NCI-H82 (cell line): ENCODE results near the gene SLC25A17.
"Not testable (repeated sequence)": the region's sequence is repeated elsewhere in the genome, so short reads cannot be mapped to it uniquely, and the experiment has no call there.

Source experiments
- DNase-seq: peaks from one replicate; lab custom pipeline; 2025; lab: John Stamatoyannopoulos, UW

Gene SLC25A17, protein sequence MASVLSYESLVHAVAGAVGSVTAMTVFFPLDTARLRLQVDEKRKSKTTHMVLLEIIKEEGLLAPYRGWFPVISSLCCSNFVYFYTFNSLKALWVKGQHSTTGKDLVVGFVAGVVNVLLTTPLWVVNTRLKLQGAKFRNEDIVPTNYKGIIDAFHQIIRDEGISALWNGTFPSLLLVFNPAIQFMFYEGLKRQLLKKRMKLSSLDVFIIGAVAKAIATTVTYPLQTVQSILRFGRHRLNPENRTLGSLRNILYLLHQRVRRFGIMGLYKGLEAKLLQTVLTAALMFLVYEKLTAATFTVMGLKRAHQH

DNA sequence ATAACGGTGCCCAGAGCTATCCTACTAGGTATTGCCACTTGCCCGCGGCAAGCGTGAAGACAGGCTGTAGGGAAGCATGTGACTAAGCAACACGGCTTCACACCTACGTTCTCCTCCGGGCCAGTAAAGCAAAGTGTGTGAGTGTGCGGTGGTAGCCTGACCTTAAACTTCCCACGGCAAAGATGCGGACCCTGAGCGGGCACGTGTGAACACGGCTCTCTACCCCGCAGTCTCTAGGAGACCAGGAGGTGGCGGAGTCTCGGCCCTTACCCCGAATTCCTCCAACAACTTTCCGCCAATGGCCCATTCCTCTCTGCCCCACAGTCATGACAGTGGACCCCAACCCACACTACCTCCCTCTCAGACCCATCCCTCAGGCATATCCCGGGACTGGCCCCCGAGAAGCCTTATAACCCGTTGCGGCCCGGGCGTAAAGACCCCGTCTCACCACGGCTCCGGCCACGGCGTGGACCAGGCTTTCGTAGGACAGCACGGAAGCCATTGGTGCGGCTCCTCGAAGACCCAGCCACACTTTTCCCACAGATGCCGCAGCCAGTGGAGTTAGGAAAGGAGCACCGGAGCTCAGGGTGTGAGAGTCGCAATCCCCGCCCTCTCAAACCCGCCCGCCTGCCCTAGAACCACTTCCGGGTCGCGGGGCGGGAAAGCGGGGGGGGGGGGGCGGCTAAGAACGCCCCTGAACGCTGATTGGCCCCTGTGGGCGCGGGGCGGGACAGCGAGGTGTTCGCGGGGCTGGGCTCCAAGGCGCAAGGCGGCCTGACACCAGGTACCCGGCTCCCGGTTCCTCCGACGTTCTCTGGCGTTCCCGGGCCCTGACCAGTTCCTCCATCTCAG is at the start of gene SLC25A17:
TSS of gene SLC25A17 (minus strand) at position 600 of the 852 bp plus-strand sequence. CDS start at position 502, 98 bp downstream.
- peak; percentile 94 for DNase-seq

DNA sequence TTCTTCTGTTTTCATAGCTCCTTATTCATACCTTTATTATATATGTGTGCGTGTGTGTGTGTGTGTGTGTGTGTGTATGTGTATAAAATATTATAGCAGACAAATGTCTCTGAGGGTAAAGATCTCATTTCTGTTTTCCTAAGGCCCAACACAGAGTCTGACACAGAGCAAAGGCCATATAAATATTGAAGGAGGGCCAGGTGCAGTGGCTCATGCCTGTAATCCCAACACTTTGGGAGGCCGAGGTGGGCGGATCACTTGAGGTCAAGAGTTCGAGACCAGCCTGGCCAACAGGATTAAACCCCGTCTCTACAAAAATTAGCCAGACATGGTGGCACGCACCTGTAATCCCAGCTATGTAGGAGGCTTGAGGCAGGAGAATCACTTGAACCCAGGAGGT is 49.2 kb upstream of the SLC25A17 start:
- not testable (repeated sequence) for DNase-seq

DNA sequence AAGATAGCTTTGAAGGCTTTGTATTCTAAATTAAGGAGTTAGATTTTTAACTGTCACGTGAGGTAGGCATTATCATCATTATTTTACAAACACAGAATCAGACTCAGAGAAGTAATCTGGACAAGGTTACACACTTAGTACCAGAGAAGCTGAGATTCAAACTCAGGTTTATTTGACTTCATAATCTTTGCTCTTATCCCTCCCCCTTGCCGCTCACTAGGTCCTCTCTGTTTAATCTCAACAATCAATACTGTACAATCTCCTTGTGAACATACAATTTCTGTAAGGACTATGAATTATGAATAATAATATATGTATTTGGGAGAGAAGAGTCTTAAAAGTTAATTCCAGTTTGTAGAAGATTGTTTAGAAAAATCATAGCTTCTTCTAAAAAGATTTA is 48.0 kb upstream of the SLC25A17 start:
- DNase-seq: no peak

DNA sequence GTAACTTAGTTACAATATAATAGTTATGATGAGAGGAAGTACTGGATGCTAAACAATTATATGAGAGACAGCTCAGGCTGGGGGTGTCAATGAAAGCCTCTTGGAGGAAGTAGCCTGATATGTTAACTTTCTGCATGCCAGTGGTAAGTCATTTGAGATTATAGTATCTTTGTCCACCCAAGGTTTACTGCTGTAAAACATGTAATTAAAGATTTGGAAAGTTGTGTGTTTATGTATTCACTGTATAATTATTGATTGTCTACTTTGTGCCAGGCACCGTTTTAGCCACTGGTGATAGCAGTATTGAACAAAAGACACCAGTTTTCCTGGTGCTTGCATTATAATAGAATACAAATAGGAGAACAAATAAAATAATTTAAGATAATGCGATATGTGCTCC is 43.4 kb upstream of the SLC25A17 start:
- DNase-seq: no peak

DNA sequence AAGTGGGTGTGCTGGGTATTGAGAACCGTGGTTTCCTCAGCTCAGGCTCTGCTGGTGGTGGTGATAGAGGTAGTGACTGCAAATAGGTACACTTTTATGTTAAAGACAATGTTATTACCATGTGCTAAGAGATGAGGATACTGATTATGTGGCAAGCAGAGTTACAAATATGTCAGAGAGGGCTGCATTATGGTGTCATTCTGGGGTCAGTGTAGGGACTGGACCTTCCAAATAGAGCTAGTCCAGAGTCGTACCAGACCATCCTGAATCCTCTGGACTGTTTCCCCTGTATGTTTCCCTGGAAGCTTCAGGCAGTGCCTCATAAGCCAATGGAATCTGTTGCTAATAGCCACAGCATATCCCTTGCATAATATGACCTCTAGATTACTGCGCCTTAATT is 42.9 kb upstream of the SLC25A17 start, which contains the start of gene DNAJB7:
TSS of gene DNAJB7 (minus strand) at position 101 of the 400 bp plus-strand sequence. CDS start 119 bp downstream, outside the sequence.
- no peak for DNase-seq

DNA sequence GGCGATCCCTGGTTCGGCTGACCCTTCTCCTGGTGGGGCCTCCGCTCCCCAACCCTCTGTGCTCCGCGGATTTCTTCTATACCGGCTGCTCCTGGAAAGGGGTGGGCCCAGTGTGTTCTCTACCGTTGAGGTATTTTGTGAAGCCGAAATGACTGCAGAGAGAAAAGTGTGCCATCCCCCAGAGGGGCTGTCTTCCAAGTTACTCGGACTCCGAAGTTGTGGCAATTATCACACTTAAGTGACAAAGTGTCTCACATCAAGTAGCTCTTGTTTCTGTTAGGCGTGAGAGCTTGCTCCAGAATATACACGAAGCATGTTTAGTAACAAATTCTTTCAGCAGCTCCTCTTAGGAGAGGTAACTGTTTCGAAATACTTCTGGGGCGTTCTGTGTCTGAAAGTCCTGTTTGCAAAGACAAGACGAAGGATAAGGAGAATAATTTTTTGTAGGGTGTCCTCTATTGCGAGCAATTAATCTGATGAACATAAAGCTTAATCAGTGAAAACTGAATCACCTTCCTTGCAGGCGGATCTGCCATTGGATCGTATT is 38.2 kb upstream of the SLC25A17 start:
- DNase-seq: no peak

DNA sequence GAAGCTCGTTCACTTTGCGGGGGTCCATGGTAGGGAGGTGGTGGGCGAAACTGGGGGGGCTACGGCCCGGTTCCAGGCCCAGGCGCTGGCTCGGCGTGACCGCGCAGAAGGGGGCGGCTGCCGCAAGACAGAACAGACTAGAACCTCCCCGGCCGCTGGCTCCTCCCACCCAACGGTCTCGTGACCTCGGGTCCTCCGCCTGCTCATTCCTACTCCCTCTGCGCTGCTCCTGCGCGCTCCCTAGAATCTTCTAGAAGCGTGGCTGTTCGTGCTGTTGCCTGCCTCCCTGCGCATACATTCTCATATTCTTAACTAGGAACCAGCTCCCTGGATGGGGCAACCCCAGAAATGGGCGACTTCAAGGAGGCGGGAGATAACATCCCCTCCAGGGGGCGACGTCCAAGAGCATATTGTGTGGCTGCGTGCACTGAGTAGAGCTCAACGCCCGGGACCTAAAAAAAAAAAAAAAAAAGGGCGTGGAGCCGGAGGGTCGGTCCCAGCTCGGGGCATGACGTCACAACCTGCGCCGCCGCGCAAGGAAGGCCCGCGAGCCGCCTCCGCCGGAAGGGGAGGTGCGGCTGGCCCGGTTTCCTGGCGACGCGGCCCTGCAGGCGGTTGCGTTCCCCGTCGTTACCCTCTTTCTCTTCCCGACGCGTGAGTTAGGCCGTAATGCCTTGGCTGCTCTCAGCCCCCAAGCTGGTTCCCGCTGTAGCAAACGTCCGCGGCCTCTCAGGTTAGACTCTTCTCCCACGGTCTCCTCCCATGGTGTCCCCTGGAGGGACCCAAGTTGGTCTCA is 37.6 kb upstream of the SLC25A17 start, which contains the start of the genes ST13 and XPNPEP3:
TSS of gene ST13 (minus strand) at position 127 of the 796 bp plus-strand sequence. CDS start at position 28, 99 bp downstream.
TSS of gene XPNPEP3 (plus strand) at position 636 of the 796 bp plus-strand sequence. CDS start at position 670, 34 bp downstream.
- DNase-seq: peak; percentile 97

DNA sequence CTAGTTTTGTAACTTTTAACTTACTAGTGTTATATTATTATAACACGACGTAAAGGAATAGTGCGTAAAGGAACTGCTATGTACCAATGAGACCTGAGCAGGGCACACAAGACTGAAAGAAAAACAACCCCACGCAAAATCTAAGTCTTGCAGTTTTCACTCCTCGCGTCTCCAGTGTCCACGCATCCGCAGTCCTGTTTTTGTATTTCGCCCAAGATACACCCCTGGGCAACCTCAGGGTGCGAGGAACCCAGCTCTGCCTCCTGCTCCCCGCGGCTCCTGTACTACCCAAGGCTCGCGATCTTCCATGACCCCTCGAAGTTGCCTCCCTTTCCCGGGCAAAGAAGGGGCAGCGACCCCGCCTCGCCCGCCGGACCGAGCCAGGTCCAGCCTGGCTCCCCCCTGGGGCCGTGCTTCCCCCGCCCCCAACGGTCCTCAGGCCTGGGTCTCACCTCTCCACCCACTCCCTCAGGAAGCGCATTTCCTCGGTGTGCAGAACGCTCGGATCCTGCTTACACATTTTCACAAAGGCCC is 36.9 kb upstream of the SLC25A17 start:
- DNase-seq: peak; percentile 60

DNA sequence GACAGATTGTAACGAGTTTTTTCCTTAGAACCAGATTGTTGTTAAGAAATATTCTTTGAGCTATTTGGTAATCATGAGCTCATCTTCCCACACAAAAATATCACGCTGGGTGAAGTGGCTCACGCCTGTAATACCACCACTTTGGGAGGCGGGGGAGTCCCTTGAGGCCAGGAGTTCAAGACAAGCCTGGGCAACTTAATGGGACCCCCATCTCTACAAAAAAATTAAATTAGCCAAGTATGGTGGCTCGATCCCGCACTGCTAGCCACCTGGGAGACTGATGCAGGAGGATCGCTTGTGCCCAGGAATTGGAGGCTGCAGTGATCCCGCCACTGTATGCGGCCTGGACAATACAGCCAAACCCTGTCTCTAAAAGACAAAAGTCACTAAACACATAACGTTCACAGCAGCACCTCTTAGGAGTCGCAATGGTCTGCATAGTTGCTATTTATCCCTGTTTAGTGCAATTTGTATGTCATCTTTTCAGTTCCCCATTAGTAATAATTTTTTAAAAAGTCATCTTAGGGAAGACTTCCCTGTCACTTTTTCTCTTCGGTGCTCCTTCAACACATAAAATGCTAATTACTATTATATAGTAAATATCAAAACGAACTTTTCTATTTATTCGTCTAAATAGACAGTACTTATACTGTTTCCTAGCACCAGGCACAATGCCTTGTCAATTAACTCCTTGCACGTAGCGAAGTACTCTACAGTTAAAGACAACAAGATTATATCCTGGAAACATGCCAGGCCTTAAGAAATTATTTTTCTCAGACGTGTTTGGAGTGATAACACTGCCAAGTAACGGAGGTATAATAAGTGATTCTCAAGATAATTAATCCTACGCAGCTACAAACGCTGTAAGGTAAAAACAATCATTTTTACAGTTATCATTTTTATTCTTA is 36.2 kb upstream of the SLC25A17 start:
- peak; percentile 68 for DNase-seq

DNA sequence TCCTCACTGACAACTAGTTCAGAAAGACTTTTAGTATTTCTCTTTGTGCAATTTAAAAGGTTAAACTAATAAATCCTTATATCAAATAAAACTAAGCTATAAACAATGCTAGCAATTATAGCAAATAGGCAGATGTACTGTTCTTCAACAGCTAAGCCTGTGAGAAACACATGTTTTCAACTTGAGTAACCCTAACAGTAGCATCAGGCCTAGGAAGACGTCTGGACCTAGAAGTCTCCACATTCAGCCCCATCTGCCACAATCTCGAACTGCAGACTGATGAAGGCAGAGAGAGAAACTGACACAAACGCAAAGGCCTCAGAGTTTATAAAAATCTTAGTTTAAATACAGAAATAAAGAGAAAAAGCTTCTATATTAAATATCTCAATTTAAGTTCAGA is 34.8 kb upstream of the SLC25A17 start:
- DNase-seq: peak; percentile 48

DNA sequence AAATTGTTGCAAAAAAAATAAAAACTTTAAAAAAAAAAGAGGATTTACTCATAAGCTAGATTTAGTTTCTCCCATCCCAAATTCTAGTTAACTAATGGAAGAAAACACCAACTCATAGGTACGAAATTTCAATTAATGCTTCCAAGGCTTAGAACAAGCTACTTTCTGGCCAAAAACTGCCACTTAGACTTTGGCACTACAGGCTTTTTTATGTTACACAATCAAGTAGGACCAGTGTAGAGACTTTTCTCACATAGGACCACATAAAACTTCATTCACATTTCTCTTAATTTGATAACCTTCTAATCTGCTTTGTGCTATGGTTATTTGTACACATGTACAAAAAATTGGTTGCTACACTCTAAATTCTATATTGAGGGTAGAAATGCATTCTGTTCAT is 34.2 kb upstream of the SLC25A17 start:
- no peak for DNase-seq

DNA sequence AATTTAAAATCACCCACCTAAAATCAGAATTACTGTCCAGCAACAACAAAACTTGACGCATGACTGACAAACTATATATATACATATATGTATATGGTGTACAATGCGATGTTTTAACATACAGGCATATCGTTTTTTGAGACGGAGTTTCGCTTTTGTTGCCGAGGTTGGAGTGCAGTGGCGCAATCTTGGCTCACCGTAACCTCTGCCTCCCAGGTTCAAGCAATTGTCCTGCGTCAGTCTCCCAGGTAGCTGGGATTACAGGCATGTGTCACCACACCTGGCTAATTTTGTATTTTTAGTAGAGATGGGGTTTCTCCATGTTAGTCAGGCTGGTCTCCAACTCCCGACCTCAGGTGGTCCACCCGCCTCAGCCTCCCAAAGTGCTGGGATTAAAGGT is 26.7 kb upstream of the SLC25A17 start:
- DNase-seq: not testable (repeated sequence)

DNA sequence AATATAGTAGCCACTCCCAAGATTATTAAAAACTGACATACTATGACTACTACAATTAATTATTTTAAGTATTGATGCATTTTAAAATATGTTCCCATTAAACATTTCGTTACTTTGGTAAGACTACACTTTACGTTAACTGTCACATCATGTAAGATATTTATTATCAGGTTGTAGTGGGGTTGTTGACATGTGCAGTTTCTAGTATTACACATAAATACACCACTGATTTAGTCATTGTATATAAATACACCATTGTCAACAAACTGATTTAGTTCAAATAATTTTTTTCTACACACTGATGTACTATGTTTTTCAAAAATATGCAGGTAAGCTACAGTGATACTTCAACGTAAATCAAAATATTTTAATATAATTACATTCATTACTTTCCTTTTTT is 25.8 kb upstream of the SLC25A17 start:
- DNase-seq: no peak

DNA sequence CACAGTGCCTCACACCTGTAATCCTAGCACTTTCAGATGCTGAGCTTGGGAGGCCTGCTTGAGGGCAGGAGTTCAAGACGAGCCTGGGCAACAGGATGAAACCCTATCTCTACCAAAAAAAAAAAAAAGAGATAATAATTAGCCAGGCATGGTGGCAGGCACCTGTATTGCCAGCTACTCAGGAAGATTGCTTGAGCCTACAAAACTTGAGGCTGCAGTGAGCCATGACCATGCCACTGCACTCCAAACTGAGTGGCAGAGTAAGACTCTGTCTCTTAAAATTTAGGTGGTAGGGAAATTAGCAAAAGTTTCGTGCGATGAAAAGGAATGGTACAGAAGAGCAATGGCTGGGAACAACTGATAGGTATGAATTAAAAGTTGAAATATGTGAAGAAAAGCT is 19.3 kb upstream of the SLC25A17 start:
- no peak for DNase-seq

DNA sequence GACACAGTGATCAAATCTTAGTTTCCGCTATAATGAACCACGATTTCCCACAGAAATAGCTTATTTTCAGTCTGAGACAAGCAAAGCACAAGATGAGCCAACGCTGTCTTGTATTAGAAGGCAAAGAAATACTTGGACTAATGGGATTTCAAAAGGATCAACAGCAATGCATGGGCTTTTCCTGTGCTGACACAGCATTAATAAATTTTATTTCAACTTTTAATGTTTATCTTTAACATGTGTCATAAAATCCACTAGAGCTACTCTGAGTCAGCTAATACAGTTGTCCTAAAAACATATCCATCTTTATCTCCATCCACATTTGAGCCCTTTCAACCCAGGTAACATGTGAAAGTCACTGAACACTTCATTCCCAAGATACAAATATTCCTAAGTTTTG is 15.5 kb upstream of the SLC25A17 start:
- no peak for DNase-seq

DNA sequence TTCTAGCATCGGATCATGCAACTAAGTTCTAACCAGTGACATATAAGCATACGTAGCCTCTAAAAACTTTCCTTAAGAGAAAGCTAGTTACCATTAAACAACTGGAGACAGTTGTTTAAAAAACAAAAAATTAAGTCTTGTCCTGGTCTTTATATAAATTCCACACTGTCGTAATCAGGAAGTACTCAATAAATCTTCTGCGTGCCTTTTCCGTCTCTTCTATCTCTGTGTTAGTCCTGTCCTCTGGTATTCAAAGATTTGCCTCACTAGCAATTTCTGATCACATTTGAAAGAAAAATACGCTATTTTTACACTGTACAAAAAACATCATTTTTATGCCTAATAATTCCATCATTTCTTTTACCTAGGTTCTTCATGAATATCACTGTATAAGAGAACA is 10.0 kb upstream of the SLC25A17 start:
- no peak for DNase-seq

DNA sequence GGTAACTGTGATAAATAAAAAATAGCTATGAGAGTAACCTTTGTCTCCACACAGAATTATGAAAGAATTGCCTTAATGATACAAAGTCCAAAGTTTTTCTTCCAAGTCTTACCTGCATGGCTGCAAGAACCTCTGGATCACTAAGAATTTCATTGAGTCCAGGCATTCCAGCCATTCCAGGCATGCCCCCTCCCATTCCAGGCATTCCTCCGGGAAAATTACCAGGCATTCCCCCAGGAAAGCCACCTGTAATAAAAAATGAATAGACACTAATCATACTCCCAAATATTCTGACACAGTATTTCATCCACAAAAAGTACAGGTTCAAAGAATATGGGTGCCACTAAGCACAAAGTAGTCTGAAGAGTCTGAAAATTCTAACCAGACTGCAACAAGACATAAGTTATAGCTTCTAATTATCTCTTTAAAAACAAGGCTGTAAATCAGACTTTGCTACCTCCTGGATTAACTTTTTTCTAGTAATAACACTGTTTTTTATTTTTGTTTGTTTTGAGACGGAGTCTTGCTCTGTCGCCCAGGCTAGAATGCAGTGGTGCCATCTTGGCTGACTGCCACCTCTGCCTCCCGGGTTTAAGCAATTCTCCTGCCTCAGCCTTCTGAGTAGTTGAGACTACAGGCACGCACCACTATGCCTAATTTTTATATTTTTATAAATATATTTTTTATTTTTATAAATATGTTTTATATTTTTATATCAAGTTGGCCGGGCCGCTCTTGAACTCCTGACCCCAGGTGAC is 8.0 kb upstream of the SLC25A17 start:
- no peak for DNase-seq

DNA sequence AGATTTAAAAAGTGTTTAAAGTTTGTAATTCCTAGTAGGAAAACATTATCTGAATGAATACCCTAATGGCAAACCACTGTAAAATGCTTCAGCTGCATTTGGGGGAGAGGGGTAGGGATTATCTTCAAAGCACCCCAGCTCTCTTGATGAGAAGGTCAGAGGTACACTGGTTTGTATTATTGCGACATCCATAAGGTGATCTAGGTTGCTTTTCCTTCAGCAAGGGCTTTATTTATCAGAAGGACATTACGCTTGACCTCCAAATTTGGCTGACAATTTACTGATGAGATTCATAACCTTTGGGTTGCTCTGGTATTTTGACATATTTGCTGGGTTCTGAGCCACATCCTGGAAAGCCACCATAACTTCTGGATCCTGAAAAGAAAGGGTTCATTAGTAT is 7.1 kb upstream of the SLC25A17 start:
- not testable (repeated sequence) for DNase-seq

DNA sequence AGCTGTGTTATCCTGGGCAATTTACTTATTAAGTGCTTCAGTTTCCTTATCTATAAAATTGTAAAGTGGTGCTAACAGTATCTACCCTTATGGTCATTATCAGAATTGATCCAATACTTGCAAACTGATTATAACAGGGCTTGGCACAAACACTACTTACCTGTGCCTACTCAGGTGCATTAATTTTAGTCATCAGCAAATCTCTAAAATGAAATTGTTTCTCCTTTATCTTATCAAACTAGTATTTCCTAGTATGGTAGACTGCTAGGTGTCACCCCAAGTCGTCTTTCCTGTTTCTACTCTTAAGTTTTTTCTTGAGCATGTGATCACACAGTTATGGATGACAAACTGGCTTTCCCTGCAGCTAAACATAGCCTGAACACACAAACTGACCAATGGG is 4.3 kb upstream of the SLC25A17 start:
- DNase-seq: no peak
